GM18907 (cell line): Measurements from ENCODE around the gene MRPS2.
"Not testable (repeated sequence)": the region's sequence is repeated elsewhere in the genome, so short reads cannot be mapped to it uniquely, and the experiment has no call there.

Experiments
- ATAC-seq: cut with Tn5 transposase; IDR thresholded peaks from one replicate; pipeline ENCODE4 v1.9.1; 2021; ENCODE audit warnings: mild to moderate bottlenecking, moderate library complexity; ENCODE audit not compliant: unreplicated experiment

Gene MRPS2

DNA sequence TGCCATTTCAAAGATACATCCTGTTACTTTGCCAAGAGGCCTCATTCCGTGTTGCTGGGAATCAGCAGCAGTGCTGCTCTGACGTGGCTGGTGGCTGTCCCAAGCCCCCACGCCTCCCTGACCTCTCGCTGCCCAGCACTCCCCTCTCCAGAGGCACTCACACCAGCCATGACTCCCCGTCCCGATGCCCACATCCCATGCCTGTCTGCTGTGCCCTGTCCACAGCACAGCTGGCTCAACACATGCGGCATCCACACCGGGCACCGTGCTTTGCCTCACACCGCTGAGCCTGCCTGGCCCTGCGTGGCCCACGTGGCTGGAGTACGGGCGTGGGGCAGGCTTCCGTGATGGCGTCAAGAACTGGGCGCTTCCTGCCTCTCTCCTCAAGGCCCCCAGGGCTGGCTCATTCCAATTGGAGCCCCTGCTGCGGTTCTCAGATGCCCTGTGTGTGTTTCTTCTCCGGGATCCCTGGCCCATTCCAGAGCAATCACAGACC lies 12.9 kb downstream of the MRPS2 start:
- ATAC-seq = no peak

- ATAC-seq = not testable (repeated sequence)
Observed at GRCh38 chr9:135513906-135514305, 13.4 kb downstream of the MRPS2 start.

GRCh38 chr9:135514342-135515082 lies 14.0 kb downstream of the MRPS2 start:
- no peak for ATAC-seq

DNA sequence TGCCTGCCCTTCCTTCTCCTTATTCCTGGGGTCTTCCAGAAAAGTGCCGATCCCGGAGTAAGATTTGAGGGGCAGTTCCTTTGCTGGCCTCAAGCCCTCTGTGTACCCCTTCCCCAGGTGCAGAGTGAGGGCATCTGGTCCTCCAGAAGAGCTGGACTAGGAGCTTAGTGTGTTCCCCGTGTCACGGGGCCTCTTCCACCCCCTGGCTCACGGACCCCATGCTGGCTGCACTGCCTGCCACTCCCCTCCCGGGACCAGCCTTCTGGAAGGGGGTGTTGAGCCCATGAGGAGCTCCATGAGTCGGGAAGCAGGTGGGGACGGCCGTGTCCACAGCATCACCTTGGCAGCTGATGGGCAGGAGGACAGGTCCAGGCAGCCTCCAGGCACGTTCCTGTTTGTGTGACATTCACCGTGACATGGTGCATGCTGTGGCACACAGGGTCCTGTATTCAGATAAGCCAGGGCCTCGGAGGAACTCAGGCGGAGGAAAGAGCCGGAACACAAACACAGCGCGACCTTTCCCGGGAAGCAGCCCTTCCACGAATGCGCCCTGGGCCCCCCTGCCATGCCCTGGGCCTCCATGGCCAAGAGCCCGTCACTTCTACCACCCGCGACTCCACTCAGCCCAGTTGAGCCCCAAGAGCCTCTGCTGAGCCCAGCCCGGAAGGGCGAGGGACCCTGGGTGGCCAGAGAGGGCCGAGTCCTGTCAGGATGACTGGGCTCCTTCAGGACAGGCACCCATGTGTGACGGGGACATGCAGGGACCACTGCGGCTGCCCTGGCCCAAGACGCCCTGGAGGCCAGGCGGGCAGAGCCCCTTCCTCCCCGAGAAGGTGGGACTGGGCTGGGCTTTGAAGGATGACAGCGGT lies 14.8 kb downstream of the MRPS2 start:
- no peak for ATAC-seq

DNA sequence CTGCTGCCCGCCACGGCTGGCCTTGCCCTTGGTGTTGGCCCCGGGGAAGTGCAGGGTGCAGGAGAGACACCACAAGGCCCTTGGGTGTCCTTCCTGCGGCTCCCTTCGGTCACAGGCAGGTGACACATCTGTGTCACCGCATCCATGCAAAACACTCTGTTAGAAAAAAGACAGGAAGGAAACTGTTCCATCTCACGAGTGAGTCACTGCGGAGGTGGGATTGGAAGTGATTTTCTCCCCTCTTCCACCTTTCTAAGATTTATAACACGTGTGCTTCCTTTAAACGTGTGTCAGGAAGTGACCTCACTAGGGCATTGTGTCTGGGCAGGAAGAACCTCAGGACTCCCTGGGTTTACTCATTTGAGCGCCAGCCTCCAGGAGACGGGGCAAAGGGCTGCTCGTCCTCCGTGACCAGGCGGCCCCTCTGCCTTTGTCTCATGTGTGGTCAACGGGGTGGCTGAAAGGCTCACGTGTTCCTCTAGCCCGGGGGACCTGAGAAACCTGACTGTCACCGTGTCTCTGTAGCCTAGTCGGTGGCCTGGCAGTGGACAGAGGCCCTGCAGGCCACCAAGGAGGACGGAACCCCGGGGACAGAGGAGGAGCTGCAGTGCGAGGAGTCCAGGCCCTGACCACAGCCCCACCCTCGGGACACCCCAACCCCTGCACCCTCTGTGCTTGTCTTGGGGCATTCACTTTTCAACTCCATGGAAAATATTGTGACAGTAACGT lies 15.8 kb downstream of the MRPS2 start:
- no peak for ATAC-seq

DNA sequence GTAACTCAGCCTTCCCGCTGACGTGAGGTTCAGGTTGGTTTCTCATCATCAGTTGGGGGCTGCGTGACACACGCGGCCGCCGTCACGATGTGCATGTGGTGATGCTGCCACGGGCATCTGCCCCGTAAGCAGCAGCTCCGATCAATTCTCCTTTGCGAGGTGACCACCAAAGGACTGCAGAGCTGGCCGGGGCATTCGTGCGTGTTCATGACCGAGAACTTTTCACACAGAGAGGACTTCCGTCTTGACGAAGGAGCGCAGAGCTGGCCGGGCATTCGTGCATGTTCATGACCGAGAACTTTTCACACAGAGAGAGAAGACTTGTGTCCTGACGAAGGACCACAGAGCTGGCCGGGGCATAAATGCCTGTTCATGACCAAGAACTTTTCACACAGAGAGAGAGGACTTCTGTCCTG lies 16.9 kb downstream of the MRPS2 start:
- ATAC-seq = no peak

GRCh38 chr9:135519179-135519971 lies 18.9 kb downstream of the MRPS2 start:
- no peak for ATAC-seq

GRCh38 chr9:135520916-135521607 lies 20.6 kb downstream of the MRPS2 start, which contains the start of gene LCN1:
Gene LCN1, plus strand, starts transcription at chr9:135521440. Its CDS starts 58 bp downstream, at chr9:135521498.
- no peak for ATAC-seq

GRCh38 chr9:135521608-135522095 lies 21.2 kb downstream of the MRPS2 start:
- ATAC-seq = no peak

GRCh38 chr9:135522137-135522877 lies 21.8 kb downstream of the MRPS2 start:
- ATAC-seq = no peak

DNA sequence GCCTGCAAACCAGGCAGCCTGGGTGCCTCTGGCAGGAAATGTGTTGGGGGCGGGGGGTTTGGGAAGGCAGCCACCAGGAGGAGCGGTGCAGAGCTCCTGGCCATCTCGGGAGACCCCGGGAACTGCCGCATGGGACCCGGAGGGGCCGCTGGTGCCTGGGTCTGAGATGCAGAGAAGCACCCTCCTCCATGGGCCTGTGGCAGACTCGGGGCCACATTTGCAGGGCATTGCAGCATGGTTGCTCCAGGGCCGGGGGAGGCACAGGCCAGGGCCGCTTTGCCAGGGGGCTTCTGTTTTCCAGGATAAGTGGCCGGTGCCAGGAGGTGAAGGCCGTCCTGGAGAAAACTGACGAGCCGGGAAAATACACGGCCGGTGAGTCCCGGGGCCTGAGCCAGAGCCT lies 22.4 kb downstream of the MRPS2 start:
- ATAC-seq = no peak

DNA sequence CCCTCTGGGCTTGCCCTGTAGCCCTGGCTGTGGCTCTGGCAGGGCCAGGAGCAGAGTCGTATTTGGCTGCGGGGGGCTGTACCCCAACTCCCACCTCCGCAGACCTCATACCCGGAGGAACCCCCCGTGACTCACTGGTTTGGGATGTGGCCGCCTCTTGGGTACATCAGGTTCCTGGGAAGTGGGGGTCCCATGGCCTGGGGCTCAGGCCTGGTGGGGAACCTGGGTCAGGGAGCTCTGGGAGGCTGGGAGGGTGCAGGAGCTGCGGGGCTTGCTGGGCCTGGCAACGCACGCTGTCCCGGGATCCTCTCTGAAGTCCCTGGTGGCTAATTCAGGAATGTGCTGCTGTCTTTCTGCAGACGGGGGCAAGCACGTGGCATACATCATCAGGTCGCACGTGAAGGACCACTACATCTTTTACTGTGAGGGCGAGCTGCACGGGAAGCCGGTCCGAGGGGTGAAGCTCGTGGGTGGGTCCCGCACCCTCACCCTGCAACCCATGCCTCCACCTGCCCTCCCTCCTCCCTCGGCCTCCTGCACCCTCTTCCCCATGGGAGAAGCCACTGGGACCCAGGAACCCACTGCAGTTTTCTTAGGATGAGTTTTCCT lies 23.1 kb downstream of the MRPS2 start:
- no peak for ATAC-seq

DNA sequence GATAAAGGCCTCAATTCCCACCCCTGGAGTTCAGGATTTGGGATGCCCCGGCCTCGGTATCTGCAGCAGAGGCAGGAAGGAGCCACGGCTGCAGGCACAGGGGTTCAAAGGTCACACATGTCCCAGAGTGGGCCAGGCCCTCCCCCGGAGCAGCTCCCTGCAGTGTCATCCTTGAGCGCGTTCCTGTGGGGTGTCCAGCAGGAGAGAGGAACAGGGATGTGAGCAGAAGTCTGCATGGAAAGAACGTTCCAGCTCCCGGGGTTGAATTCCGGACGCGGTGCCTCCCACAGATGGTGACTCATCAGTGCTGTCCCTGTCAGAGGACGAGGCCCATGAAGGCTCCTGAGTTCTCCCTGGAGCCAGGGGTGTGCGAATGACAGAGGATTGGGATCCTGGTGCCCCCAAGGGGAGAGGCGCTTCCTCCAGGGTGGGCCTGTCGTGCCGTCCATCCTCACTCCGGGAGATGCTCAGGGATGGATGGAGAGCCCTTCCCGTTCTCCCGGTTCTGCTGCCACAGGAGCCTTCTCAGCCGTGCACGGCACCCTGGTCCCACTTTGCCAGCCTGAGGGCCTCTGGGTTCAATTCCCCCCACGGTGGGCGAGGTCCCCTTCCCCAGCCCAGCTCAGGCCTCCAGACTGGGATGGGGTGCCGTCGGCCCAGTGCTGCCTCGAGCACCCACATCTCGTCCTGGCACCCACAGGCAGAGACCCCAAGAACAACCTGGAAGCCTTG lies 23.8 kb downstream of the MRPS2 start:
- no peak for ATAC-seq

DNA sequence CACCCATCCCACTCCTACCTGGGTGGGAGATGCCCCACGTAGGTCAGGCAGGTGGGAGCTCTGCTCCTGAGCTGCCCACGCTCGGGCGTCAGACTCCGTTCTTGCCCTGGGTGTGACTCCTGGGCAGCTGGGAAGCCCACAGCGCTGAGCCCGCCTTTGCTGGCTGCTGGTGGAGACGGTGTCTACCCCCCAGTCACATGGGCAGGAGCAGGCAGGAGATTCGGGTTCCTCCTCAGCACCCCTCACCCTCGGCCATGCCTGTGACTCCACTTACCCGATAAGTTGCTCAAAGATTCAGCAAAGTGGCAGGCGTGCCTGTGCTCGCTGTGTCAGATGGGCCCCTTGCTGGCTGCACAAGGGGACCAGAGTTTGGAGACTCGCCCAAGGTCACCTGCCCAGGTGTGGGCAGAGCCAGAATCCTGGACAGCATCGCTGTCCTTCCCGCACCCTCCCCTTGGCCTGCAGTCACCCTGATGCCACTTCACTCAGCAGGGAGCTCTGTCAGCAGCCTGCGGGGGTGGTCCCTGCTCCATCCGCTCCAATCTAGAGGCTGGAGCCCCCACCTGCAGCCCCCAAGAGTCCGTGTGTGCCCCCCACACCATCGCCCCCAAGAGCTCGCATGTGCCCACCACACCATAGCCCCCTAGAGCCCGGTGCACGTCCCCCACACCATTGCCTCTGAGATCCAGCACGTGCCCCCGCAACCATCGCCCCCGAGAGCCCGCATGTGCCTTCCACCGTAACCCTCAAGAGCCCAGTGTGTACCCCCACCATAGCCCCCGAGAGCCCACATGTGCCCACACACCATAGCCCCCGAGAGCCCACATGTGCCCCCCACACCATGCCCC lies 25.0 kb downstream of the MRPS2 start:
- no peak for ATAC-seq

DNA sequence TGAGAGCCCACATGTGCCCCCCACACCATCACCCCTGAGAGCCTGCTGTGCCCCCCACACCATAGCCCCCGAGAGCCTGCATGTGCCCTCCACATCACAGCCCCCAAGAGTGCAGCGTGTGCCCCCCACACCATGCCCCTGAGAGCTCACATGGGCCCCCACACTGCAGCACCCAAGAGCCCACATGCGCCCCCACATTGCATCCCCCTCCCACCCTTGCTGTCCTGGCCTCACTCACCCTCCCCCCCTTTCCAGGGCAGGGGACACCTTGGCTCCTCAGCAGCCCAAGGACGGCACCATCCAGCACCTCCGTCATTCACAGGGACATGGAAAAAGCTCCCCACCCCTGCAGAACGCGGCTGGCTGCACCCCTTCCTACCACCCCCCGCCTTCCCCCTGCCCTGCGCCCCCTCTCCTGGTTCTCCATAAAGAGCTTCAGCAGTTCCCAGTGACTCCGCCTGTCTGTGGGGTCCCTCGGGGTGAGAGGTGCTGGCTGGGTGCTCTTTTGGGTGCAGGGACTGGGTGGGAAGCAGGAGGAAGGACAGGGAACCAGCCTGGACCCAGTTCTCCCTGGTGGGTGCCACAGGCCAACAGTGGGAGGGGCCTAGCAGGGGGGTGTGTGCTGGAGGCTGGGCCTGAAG lies 25.7 kb downstream of the MRPS2 start:
- ATAC-seq = no peak
